SJSA1 (cell line): ENCODE results near the gene FAM222B. TPM values are rescaled to one million over a fixed set of nuclear protein-coding genes. Genes with fewer than 3 reads are reported as not detected.
"Not testable (repeated sequence)": the region's sequence is repeated elsewhere in the genome, so short reads cannot be mapped to it uniquely, and the experiment has no call there.

ENCODE experiments used
- DNase-seq, 2 experiments: peaks; one replicate each; pipeline ENCODE4 v3.0.0-alpha.2; 2015 to 2020; ENCODE audit warnings: low spot score in 2 of 2, low read depth in 1 of 2
- H3K27ac ChIP-seq: fragments of 250-450 bp; sonication (Bioruptor Pico); 2 replicates; pipeline ENCODE4 v1.5.1; 2020; ENCODE audit warnings: mild to moderate bottlenecking, moderate library complexity
- H3K27me3 ChIP-seq: fragments of 250-450 bp; sonication (Bioruptor Pico); replicated peaks from 2 replicates; pipeline ENCODE4 v1.5.1; 2020; ENCODE audit warnings: mild to moderate bottlenecking, moderate library complexity
- H3K36me3 ChIP-seq: fragments of 250-450 bp; sonication (Bioruptor Pico); 2 replicates; pipeline ENCODE4 v1.5.1; 2020; ENCODE audit warnings: mild to moderate bottlenecking
- H3K4me1 ChIP-seq: fragments of 250-450 bp; sonication (Bioruptor Pico); replicated peaks from 2 replicates; pipeline ENCODE4 v1.6.1; 2021; ENCODE audit warnings: mild to moderate bottlenecking
- H3K4me3 ChIP-seq: fragments of 250-450 bp; sonication (Bioruptor Pico); 2 replicates; pipeline ENCODE4 v1.5.1; 2020; ENCODE audit warnings: mild to moderate bottlenecking
- H3K9me3 ChIP-seq: fragments of 250-450 bp; sonication (Bioruptor Pico); replicated peaks from 2 replicates; pipeline ENCODE4 v1.5.1; 2020; ENCODE audit warnings: mild to moderate bottlenecking
- total RNA-seq: library from RNA; depleted of rRNA; stranded (reverse); fragments of >200 nt; shearing (Covaris generic); gene quantifications from 2 replicates; pipeline ENCODE4 v1.2.3, GENCODE V29; 2014

FAM222B gene
- total RNA-seq, 1 experiment from 2014 or later, result 5.2 TPM

GRCh38 chr17:28879886-28880571, 37.4 kb upstream of the FAM222B start:
- Histone ChIP-seq H3K4me1 (0 out of 2 replicates have a peak, but pooled peaks cover 5% of the 10 kb centered on the region), H3K27me3 (no peaks in the 10 kb centered on the region), H3K4me3 (no peak overlapping the region), H3K9me3 (no peaks in the 10 kb centered on the region), H3K27ac (no peak overlapping the region), H3K36me3 (peaks cover 13% of the 10 kb centered on the region)
- DNase-seq, result no peak

- Histone ChIP-seq H3K4me1 (0 out of 2 replicates have a peak, but pooled peaks cover 5% of the 10 kb centered on the region), H3K9me3 (no peaks in the 10 kb centered on the region), H3K27me3 (no peaks in the 10 kb centered on the region), H3K36me3 (peaks cover 13% of the 10 kb centered on the region), H3K27ac (no peak overlapping the region), H3K4me3 (no peak overlapping the region)
- DNase-seq, result no peak
Measured at GRCh38 chr17:28878981-28879380, 36.4 kb upstream of the FAM222B start.

- no peaks in the 10 kb centered on the region for H3K27me3 ChIP-seq
- H3K36me3 ChIP-seq, result peaks cover 13% of the 10 kb centered on the region
- no peak for DNase-seq
- 0 out of 2 replicates have a peak, but pooled peaks cover 5% of the 10 kb centered on the region for H3K4me1 ChIP-seq
- H3K27ac ChIP-seq, result no peak overlapping the region
- no peak overlapping the region for H3K4me3 ChIP-seq
- H3K9me3 ChIP-seq, result no peaks in the 10 kb centered on the region
Measured at GRCh38 chr17:28878158-28878910, 35.7 kb upstream of the FAM222B start.

- not testable (repeated sequence) for H3K36me3 ChIP-seq, H3K27me3 ChIP-seq, H3K9me3 ChIP-seq, H3K27ac ChIP-seq, DNase-seq, H3K4me3 ChIP-seq, H3K4me1 ChIP-seq
Measured at GRCh38 chr17:28877150-28877711, 34.6 kb upstream of the FAM222B start.

GRCh38 chr17:28875848-28876550, 33.4 kb upstream of the FAM222B start:
- no peak for DNase-seq
- Histone ChIP-seq H3K27me3 (no peaks in the 10 kb centered on the region), H3K27ac (no peak overlapping the region), H3K9me3 (no peaks in the 10 kb centered on the region), H3K36me3 (peaks cover 10% of the 10 kb centered on the region), H3K4me3 (no peak overlapping the region), H3K4me1 (0 out of 2 replicates have a peak, but pooled peaks cover 5% of the 10 kb centered on the region)

- DNase-seq, result no peak
Measured at GRCh38 chr17:28874750-28875149, 32.2 kb upstream of the FAM222B start.

GRCh38 chr17:28873839-28874238, 31.2 kb upstream of the FAM222B start:
- Histone ChIP-seq H3K9me3 (no peaks in the 10 kb centered on the region), H3K27me3 (no peaks in the 10 kb centered on the region), H3K4me1 (0 out of 2 replicates have a peak, but pooled peaks cover 5% of the 10 kb centered on the region), H3K4me3 (no peak overlapping the region), H3K36me3 (no peaks in the 10 kb centered on the region), H3K27ac (no peak overlapping the region)
- no peak for DNase-seq

More at GRCh38 chr17:28874750-28875149, 32.2 kb upstream of the FAM222B start:
- no peaks in the 10 kb centered on the region for H3K27me3 ChIP-seq
- no peak overlapping the region for H3K4me3 ChIP-seq
- H3K36me3 ChIP-seq, result no peaks in the 10 kb centered on the region
- no peak overlapping the region for H3K27ac ChIP-seq
- H3K4me1 ChIP-seq, result 0 out of 2 replicates have a peak, but pooled peaks cover 5% of the 10 kb centered on the region
- no peaks in the 10 kb centered on the region for H3K9me3 ChIP-seq

- Histone ChIP-seq H3K9me3 (no peaks in the 10 kb centered on the region), H3K36me3 (no peaks in the 10 kb centered on the region), H3K27me3 (no peaks in the 10 kb centered on the region), H3K27ac (no peak overlapping the region), H3K4me1 (peaks cover 2% of the 10 kb centered on the region), H3K4me3 (no peak overlapping the region)
- no peak for DNase-seq
Measured at GRCh38 chr17:28871056-28871579, 28.5 kb upstream of the FAM222B start.

GRCh38 chr17:28867276-28867675, 24.7 kb upstream of the FAM222B start:
- Histone ChIP-seq H3K36me3 (no peaks in the 10 kb centered on the region; the same call in 1 of the 2 replicates), H3K4me3 (no peak overlapping the region), H3K4me1 (peaks cover 13% of the 10 kb centered on the region), H3K27ac (no peak overlapping the region), H3K27me3 (no peaks in the 10 kb centered on the region), H3K9me3 (no peaks in the 10 kb centered on the region)
- DNase-seq, result no peak

- Histone ChIP-seq H3K4me3 (no peak overlapping the region), H3K4me1 (peaks cover 13% of the 10 kb centered on the region), H3K36me3 (peaks cover 5% of the 10 kb centered on the region; the same call in 1 of the 2 replicates), H3K27ac (peak overlapping the region; percentile 22; the same call in 1 of the 2 replicates), H3K9me3 (no peaks in the 10 kb centered on the region), H3K27me3 (no peaks in the 10 kb centered on the region)
- peak in 1 of 2 experiments; percentile 51 for DNase-seq
Measured at GRCh38 chr17:28865946-28866752, 23.6 kb upstream of the FAM222B start.

- no peak for DNase-seq
- Histone ChIP-seq H3K9me3 (no peaks in the 10 kb centered on the region), H3K4me3 (no peak overlapping the region), H3K36me3 (peaks cover 11% of the 10 kb centered on the region), H3K27me3 (no peaks in the 10 kb centered on the region), H3K4me1 (peaks cover 13% of the 10 kb centered on the region), H3K27ac (peak overlapping the region; percentile 22; the same call in 1 of the 2 replicates)
Measured at GRCh38 chr17:28864991-28865849, 22.6 kb upstream of the FAM222B start.

- Histone ChIP-seq H3K27ac (no peak overlapping the region), H3K4me3 (no peak overlapping the region), H3K36me3 (peaks cover 22% of the 10 kb centered on the region), H3K4me1 (peaks cover 13% of the 10 kb centered on the region), H3K9me3 (no peaks in the 10 kb centered on the region), H3K27me3 (no peaks in the 10 kb centered on the region)
- DNase-seq, result no peak
Measured at GRCh38 chr17:28863953-28864352, 21.4 kb upstream of the FAM222B start.
